NT2/D1 (cell line): ENCODE data around the gene EPHA6.

Experiments
- SUZ12 ChIP-seq: IDR thresholded peaks from 2 replicates; pipeline ENCODE4 v1.6.1; 2011; ENCODE audit not compliant: insufficient read length, insufficient read depth; ENCODE audit errors: extremely low read depth
- YY1 ChIP-seq: IDR thresholded peaks from 2 replicates; pipeline ENCODE4 v1.6.1; 2011; ENCODE audit not compliant: insufficient read length, insufficient read depth
- ZNF274 ChIP-seq: IDR thresholded peaks from 2 replicates; pipeline ENCODE4 v1.6.1; 2011; ENCODE audit warnings: mild to moderate bottlenecking, low read depth, low read length

GRCh38 chr3:97347780-97348179 is 533.4 kb downstream of the EPHA6 start:
- TF ChIP-seq ZNF274 (no peak), YY1 (no peak), SUZ12 (no peak)
